Fibroblast of skin of scalp (primary cell): ENCODE results near the gene SLC25A53.
"Not testable (repeated sequence)": the region's sequence is repeated elsewhere in the genome, so short reads cannot be mapped to it uniquely, and the experiment has no call there.

Source experiments
- DNase-seq: peaks from one replicate; pipeline ENCODE4 v3.0.0-alpha.2; 2013

Gene SLC25A53

DNA sequence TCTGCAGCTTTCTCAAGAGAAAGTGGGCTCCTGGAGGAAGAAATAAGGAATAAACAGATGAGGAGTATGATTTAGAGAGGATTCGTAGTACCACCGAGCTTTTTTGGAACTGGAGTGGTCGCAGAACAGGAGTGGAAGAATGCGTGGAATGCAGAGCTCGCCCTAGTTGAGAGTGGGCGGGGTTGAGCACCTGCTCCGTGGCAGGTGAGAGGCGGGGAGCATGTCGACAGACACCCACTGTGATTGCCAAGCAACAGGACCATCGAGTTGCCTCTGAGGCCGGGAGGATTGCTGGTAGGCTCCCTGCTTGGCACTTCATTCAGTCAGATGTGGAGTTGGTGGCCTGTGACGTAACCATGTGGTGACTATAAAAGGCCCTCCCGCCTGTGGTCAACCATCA, 101.9 kb downstream of the SLC25A53 start:
- not testable (repeated sequence) for DNase-seq
